HG02678 (cell line): ENCODE measurements around the gene NEURL1.
A peak's percentile ranks its signal among the peaks of the same experiment; 100 is the strongest.
"Not testable (repeated sequence)": the region's sequence is repeated elsewhere in the genome, so short reads cannot be mapped to it uniquely, and the experiment has no call there.

Experiments
- ATAC-seq: cut with Tn5 transposase; IDR thresholded peaks from one replicate; pipeline ENCODE4 v1.9.1; 2021; ENCODE audit warnings: mild to moderate bottlenecking, moderate library complexity; ENCODE audit not compliant: unreplicated experiment

Gene NEURL1

DNA sequence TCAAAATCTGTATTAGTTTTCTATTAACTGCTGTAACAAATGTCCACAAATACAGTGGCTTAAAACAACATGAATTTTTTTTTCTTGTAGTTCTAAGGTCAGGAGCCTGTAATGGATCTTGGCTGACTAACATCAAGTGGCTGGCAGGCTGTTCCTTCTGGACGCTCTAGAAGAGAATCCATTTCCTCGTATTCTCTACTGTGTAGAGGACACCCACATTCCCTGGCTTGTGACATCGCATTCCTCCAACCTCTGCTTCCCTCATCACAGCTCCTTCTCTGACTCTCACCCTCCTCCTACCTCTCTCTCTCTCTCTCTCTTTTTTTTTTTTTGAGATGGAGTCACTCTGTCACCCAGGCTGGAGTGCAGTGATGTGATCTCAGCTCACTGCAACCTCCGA, 30.0 kb upstream of the NEURL1 start:
- no peak for ATAC-seq

DNA sequence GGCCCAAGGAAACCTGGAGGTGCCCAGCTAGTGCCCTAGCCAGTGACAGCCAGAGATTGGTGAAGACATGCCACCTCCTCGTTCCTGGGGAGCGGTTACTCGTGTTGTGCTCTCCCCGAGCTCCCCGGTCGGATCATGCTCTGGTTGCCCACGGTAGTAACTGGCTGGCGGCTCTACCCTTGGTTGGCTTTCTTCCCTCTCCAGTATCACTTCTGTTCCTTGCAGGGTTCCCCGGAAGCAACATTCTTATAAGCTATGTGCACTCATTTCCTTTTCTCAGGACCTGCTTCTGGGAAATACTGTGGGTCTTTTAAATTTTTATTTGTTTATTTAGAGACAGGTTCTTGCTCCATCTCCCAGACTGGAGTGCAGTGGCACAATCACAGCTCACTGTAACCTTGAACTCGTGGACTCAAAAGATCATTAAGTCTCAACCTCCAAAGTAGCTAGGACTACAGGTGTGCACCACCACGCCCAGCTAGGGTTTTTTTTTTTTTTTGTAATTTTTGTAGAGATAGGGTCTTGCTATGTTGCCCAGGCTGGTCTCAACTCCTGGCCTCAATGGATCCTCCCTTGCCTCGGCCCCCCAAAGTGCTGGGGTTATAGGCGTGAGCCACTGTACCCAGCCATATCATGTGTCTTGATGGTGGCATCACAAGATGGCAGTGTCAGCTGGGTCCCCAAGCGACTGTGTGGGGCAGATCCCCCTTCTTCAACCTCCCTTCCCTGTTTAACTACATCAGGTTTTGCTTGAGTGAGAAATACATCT, 27.9 kb upstream of the NEURL1 start:
- no peak for ATAC-seq

DNA sequence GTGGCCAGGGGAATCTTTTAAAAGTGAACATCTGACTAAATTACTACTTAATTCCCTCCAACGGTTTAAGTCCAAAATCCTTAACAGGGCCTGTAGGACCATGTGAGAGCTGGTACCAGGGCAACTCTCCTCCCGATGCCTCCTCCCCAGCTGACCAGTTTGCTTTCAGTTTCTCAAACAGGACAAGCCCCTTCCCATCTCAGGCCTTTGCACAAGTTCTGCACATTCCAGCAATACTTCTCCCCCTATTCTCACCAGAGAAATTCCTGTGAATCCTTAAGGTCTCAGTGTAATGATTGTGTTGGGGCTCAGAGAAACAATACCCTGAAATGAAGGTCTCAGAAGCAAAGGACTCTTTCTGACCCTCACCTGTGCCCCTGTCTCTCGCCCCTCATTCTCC, 26.8 kb upstream of the NEURL1 start:
- no peak for ATAC-seq

DNA sequence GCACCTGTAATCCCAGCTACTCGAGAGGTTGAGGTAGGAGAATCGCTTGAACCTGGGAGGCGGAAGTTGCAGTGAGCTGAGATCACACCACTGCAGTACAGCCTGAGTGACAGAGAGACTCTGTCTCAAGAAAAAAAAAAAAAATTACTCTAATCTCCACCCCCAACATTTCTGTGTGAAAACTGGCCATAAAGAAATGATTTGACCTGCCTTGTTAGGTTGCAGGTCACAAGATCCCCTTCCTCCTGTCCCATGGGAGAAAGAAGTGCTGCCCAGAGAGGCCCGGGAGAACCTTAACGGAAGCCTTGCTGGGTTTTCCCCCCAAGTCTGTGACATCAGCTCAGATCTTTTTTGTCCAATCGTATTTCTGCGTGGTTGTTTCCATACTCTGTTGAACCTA, 26.1 kb upstream of the NEURL1 start:
- ATAC-seq: no peak

DNA sequence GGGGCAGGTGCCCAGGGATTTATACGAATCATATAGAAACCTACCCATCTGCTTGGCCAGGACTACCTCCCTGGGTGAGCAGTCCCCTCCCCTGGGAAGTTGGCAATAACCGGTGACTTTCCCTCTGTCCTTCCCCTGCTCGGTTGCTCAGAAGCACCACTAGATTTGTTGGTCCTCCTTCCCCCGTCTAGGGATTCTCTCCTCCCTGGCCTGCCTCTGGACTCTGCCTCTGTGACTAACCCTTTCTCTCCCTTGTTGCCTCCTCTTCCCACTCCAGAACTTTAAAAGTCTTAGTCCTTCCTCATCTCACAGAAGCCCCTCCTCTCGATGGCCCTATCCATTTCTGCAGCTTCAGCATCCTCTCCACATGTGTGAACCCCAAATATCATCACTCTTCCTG, 24.3 kb upstream of the NEURL1 start:
- ATAC-seq: no peak

DNA sequence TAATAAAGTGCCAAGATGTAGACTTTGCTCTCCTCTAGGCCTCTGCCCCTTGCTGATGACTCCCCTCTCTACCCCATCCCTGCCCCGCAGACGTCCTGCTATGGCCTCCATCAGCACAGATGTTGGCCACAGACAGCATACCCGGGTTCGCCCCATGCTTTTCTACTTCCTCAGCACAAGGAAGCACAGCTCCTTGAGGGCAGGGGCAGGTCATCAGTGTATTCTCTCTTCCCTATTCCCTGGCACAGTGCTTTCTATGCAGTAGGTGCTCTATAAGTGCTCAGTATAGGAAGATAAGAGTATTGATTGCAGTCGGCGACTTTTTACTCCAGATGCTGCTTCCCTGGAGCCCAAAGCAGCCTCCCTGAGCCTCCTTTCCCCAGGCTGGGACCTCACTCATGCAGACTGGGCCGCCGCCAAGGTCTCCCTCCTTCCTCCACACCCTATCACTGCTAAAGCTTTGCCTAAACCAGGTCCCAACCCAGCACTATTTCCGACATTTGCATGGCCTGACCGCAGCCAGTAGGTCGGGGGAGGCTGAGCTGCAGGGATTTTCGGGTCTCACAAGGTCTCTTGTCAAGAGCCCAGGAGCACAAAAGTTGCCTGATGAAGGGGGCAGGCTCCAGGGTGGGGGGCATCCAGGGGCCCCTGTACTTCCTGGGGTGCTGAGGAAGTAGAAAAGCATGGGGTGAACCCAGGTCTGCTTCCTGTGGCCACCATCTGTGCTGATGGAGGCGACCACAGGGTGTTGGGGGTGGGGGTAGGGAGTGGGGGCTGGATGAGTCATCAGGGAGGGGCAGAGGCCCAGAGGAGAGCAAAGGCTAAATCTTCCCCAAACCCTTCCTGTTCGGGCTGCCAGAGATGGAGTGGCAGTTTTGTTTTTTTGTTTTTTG, 22.5 kb upstream of the NEURL1 start:
- ATAC-seq: peak; percentile 77

DNA sequence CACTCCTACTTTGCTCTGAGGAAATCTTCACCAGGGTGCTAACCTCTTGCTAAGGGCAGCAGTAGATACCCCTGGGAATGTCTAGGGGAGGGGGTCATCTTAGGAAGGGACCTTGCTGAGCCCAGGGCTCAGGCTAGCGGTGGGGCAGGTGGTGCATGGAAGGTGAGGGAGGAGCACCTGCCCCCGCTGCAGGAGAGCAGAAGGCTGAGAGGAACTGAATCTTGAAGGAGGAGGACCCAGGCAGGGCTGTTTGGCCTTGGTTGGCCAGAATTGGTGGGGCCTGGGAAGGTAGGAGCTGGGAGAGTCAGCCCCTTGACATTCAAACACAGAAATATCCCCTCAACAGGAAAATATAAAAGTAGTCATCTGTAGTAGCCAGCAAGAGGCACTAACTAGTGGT, 21.5 kb upstream of the NEURL1 start:
- peak; percentile 25 for ATAC-seq

DNA sequence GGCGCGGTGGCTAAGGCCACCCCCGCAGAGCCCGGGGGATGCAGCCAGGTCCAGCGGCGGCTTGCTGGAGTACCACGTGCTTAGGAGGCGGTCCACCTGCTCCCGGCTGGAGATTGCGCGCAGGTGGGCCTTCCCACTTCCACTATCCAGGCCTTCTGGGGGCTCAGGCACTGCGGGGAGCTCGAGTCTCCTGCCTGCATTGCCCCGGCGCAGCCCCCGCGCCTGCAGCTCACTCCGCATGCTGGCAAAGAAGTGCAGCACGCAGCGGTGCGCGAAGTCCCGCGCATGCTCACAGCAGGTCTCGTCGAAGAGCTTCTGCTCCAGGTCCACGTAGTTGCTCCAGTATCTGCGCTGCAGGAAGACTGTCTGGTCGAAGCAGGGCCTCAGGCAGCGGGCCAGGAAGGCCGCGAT, 20.2 kb upstream of the NEURL1 start:
- no peak for ATAC-seq

DNA sequence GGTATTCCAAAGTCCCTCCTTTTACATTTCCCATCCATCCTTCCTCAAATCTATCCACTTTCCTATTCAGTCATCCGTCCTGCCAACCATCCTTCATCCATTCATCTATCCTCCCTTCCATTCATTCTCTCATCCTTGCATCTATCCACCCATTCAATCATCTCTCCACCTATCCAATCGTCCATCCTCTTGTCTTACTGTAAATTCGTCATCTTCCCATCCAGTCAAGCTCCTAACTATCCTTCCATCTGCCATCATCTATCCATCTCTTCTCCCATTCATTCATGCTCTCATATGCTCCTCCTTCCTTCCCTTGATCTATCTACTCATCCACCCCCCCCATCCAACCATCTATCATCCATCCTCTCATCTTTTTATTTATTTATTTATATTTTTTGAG, 19.4 kb upstream of the NEURL1 start:
- no peak for ATAC-seq

DNA sequence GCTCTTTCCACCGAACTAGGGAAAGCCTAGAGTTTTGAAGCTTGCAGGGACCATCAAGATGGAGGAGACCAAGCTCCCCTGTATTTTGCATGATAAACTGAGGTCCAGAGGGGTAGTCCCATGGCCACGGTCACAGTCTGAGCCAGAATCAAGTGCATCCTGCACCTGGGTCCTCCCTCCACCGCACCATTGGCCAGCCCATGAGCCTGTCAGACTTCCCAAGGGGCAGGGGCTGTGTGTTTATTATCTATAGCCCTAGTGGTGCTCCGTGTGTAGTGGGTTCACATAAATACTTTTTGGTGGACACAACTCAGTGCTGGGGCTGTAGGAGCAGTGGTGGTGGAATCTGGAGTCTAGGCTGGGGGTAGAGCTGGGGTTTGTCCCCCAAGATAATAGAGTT, 18.1 kb upstream of the NEURL1 start:
- ATAC-seq: no peak

DNA sequence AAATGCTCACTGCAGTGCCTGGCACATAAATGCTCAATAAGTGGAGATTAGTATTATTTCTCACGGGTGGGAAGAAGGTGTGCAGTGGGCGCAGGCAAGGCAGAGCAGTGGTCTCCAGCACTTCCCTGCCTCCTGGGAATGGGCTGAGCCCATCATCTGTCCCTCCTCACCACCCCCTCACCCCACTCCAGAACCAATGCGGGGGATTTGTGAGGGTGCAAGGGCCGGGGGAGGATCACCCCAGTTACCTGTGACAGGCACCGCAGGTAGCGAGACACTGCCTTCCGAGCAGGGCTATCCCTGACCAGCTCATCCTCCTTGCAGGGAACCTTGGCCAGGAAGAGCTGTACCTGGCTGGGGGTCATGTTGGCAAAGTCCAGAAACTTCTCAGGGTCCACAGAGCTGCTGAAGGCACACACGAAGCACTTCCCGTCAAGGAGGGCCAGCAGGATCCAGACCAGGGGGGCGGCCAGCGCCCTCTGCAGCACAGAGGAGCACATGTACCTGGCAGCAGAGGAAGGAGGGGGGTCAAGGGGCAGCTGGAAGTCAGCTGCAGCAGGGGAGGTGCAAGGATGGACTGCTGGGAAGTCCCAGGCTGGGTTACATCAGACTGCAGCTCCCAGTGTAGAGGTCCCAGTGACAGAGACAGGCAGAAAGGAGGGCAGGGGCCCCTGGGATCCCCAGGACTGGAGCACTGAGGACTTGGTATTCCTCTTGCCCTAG, 17.3 kb upstream of the NEURL1 start:
- peak; percentile 40 for ATAC-seq

DNA sequence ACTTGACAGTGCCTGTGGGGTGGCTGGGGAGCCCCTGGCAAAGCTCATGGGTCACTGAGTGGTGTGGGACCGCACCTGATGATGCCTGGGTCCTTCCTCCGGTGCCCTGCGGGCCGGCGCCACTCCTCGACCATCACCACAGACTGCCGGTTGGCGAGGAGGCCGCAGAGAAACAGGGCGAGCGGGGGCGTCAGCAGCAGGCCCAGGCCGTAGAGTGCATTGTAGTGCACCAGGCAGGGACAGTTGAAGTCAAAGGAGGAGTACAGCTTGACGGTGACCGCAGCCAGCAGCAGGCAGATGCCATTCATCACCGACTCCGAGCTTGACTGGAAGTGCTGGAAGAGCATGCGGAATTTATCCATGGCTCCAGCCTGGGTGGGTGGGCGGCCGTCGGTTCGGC, 14.8 kb upstream of the NEURL1 start:
- no peak for ATAC-seq

DNA sequence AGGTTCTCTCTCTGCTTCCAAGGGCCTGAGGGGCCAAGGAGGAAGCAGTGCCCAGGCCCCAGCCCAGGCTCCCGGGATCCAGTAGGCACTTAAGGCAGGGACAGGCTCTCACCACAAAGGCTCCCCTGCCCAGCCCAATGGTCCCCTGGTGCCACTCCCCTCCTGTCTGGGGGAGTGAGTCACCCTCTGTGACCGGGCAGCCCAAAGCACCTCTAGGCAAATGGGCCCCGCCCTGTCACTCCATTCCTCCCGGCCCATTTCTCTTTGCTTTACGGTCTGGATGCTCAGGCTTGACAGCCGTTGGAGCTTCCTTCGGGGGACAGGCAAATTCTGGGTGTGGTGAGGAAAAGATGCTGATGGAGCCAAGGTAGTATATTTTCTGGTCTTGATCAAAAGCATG, 14.4 kb upstream of the NEURL1 start, which contains the start of gene CALHM3:
Gene CALHM3, minus strand, starts transcription at position 106 of the 400 bp plus-strand sequence. CDS start 208 bp downstream, outside the sequence.
- no peak for ATAC-seq

DNA sequence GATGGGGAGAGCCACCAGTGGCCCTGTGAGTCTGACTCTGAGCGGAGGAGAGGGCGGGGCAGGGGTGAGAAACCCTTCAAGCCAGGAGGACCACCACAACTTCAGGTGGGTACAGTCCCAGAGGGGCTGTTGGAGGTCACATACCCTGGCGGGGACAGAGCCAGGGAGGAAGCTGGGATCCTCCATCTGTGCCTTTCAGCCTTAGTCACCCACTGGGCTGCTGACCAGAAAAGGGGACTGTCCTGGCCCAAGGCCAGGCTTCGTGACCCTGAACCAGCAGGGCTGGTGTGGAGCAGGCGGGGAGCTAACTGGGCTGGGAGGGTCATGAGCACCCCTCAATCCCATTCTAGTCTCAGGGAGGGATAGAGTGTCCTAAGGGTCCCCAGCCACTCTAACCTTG, 13.0 kb upstream of the NEURL1 start:
- ATAC-seq: no peak

DNA sequence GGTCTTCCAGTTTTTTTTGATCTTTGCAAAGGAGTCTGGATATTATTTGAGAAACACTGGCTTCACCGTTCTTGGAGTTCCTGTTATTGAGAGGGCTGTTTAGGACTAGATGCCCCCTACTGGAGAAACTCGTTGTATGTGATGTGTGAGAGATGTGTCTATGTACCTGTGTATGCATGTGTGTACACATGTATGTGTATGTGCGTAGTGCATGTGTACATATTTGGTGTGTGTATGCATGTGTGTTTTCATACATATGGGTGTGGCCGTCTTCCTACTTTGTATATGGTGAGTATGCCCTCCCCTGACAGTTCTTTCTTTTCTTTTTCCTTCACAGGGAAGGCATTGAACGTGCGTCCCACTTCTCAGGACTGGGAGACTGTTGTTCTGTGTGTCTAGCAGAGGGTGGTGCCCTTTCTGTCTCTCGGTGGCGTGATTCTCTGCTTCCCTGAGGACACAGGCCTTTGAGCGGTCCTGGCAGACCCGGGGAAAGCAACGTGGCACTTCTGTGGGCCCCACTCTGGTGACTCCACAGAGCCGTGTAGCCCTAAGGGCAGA, 11.5 kb upstream of the NEURL1 start:
- peak; percentile 52 for ATAC-seq

DNA sequence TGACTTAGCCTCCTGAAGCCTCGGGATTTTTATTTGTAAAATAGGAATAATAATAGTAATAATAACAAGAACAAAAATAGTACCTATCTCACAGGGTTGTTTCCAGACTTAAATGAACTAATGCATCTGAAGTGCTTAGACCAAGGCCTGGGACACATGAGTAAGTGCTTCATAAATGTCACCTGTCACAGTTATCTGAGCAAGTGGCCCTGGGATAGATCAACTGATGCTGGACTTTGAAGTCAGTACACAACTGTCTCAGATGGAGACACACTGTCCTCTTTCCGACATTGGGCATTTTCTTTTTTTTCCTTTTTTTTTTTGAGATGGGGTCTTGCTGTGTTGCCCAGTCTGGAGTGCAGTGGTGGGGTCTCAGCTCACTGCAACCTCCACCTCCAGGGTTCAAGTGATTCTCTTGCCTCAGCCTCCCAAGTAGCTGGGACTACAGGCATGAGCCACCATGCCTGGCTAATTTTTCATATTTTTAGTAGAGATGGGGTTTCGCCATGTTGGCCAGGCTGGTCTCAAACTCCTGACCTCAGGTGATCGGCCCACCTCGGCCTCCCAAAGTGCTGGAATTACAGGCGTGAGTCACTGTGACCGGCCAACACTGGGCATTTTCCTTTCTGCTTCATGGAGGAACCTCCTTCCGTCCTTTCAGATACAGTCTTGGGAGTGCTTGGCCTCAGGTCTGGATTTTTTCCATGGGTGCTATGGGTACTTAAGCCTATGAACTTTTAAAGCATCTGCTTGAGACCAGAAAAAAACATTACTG, 6.7 kb upstream of the NEURL1 start:
- ATAC-seq: not testable (repeated sequence)

DNA sequence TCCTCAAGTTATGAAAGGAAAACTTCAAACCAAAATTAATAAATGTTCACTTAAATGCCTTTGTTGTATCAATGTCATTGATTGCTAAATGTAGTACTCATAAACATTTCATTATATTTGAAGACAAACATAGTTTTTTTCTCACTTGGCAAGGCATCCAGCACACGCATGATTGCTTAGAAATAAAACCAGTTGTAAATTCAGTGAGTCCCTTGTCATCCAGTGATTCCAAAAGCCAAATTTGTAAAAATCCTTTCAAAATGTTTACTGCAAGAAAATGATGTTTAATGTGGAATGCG, 6.1 kb upstream of the NEURL1 start:
- no peak for ATAC-seq

DNA sequence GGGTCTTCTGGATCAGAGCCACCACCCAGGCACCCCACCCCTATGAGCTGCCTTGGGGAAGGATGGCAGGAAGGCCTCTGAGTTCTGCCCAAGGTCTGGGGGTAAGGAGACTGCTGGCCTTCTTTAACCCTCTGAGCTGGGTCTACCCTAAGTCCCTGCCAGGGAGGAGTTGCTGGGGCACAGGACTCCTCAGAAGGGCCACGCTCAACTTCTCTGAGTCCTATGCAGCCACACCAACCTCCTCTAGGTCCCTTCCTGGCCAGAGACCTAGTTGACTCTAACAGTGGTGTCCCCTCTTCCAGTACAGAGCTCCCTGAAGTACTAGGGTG, 2.6 kb upstream of the NEURL1 start:
- ATAC-seq: no peak

DNA sequence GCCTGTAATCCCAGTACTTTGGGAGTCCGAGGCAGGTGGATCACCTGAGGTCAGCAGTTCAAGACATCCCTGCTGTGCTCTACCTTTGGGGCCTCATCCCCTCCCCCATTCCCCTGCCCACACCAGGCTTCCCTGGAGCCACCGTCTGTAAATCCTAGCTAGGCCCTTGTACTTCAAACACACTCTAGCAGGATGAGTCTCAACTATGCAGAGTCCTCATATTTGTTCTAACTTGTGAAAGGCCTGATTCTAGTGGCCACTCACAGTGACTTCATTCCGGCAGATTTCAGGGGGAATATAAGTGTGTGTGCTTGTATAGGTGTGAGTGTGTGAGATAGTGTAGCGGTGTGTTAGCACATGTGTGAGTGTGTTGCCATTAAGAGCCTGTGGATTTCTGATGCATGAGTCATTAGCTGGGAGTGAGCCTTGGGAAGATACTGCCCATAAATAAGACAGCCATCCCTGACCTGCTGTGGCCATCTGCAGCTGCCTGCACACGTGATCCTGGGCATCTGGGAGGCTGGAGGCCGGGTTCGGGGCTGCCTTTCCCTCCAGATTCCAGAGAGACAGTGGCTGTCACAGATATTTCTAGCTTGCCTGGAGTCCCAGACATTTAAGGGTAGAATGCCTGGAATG, 1.7 kb upstream of the NEURL1 start:
- no peak for ATAC-seq

DNA sequence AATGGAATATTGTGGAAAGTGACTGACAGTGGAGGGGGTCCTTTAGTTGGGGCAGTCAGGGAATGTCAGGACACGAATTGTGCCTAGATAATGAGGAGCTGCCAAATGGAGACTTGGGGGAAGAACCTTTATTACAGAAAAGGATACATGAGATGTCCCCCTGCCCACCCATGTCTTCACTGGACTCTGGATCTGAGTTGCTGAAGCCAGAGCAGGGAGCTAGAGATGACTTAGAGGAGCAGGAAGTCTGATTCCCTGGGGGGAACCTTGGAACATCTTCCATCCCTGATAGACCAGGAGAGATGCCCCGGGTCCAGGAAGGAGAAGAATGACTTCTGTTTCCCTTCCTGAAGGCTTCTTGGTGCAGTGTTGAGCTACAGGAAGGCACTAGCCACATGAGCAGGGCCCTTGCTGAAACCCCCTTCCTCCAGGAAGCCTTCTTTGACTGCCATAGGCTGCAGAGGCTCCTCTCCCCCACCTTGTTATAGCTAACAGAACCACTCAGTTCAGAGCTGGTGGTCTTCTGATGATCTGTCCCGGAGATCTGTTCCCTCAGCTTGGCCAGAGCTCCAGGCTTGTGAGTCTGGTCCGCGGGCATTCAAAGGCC, 747 bp upstream of the NEURL1 start:
- no peak for ATAC-seq
